ENCODE results near the gene ATG4A. TPM values are rescaled to one million over a fixed set of nuclear protein-coding genes. Genes with fewer than 3 reads are reported as not detected.

Gene ATG4A
- total RNA-seq, 1 donor from 2014 or later, result 16.9 TPM

GRCh38 chrX:108157628-108158027, 66.0 kb downstream of the ATG4A start:
- H3K27me3 ChIP-seq, result no peaks in the 10 kb centered on the region
- no peak for TF ChIP-seq CTCF (IDR thresholded peaks at IDR 0.05)
- no peaks in the 10 kb centered on the region for H3K4me1 ChIP-seq
- H3K36me3 ChIP-seq, result no peaks in the 10 kb centered on the region
- no peak overlapping the region for H3K4me3 ChIP-seq
- DNase-seq (no peak), ATAC-seq (no peak)
- intact Hi-C loops (cut with DNase I), result no loop called here
- no peaks in the 10 kb centered on the region for H3K9me3 ChIP-seq
- H3K27ac ChIP-seq, result no peak overlapping the region

GRCh38 chrX:108159028-108159670, 67.6 kb downstream of the ATG4A start:
- TF ChIP-seq CTCF (IDR thresholded peaks at IDR 0.05), result no peak
- DNase-seq, result no peak
- no peaks in the 10 kb centered on the region for H3K36me3 ChIP-seq

GRCh38 chrX:108160309-108160708, 68.7 kb downstream of the ATG4A start:
- ATAC-seq (no peak), DNase-seq (no peak)
- no peaks in the 10 kb centered on the region for H3K4me1 ChIP-seq
- intact Hi-C loops (cut with DNase I), result no loop called here
- no peaks in the 10 kb centered on the region for H3K9me3 ChIP-seq
- no peaks in the 10 kb centered on the region for H3K36me3 ChIP-seq
- H3K27ac ChIP-seq, result no peak overlapping the region
- no peak for TF ChIP-seq CTCF (IDR thresholded peaks at IDR 0.05)
- no peaks in the 10 kb centered on the region for H3K27me3 ChIP-seq
- H3K4me3 ChIP-seq, result no peak overlapping the region

More at GRCh38 chrX:108159028-108159670, 67.6 kb downstream of the ATG4A start:
- Histone ChIP-seq H3K27me3 (no peaks in the 10 kb centered on the region), H3K9me3 (no peaks in the 10 kb centered on the region), H3K4me3 (no peak overlapping the region), H3K4me1 (no peaks in the 10 kb centered on the region), H3K27ac (no peak overlapping the region)
- intact Hi-C loops (cut with DNase I), result no loop called here
- ATAC-seq, result no peak

GRCh38 chrX:108162265-108162664, 70.7 kb downstream of the ATG4A start:
- Histone ChIP-seq H3K27ac (no peak overlapping the region), H3K27me3 (no peaks in the 10 kb centered on the region), H3K36me3 (no peaks in the 10 kb centered on the region), H3K9me3 (no peaks in the 10 kb centered on the region), H3K4me3 (no peak overlapping the region), H3K4me1 (no peaks in the 10 kb centered on the region)
- ATAC-seq (no peak), DNase-seq (no peak)
- intact Hi-C loops (cut with DNase I), result no loop called here
- no peak for TF ChIP-seq CTCF (IDR thresholded peaks at IDR 0.05)

GRCh38 chrX:108163333-108164082, 71.9 kb downstream of the ATG4A start:
- DNase-seq (no peak), ATAC-seq (no peak)
- Histone ChIP-seq H3K4me1 (no peaks in the 10 kb centered on the region), H3K27ac (no peak overlapping the region), H3K27me3 (no peaks in the 10 kb centered on the region), H3K9me3 (no peaks in the 10 kb centered on the region), H3K36me3 (no peaks in the 10 kb centered on the region), H3K4me3 (no peak overlapping the region)
- intact Hi-C loops (cut with DNase I), result no loop called here
- no peak for TF ChIP-seq CTCF (IDR thresholded peaks at IDR 0.05)

All from upper lobe of right lung (tissue), 1 donor.